Right hindlimb (tissue), 1 donor: ENCODE results near the gene C1QTNF3.
"Not testable (repeated sequence)": the region's sequence is repeated elsewhere in the genome, so short reads cannot be mapped to it uniquely, and the experiment has no call there.

Experiments used
- DNase-seq: peaks from one replicate; pipeline ENCODE4 v3.0.0-alpha.2; 2018

C1QTNF3 gene

GRCh38 chr5:34021334-34021733, 21.7 kb downstream of the C1QTNF3 start:
- DNase-seq = no peak

GRCh38 chr5:34020726-34021125, 22.3 kb downstream of the C1QTNF3 start:
- DNase-seq = no peak

GRCh38 chr5:34017254-34017653, 25.8 kb downstream of the C1QTNF3 start:
- no peak for DNase-seq

DNA sequence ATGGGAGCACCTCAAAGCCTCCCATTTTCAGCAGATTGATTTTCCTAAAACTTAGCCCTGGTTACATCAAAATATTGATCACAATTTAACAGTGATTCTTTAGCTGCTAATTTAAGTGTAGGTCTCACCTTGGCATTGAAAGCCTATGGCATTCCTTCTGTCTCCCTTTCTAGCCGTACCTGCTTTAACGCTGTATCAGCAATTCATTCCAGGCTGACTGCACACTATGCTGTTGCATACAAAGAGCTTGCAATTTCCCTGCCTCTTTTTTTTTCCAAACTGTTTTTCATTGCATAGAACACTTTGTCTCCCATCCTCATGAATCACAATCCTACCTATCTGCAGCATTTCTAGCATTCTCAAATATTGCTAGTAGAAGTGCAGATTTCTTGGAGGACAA, 26.3 kb downstream of the C1QTNF3 start:
- DNase-seq = no peak

DNA sequence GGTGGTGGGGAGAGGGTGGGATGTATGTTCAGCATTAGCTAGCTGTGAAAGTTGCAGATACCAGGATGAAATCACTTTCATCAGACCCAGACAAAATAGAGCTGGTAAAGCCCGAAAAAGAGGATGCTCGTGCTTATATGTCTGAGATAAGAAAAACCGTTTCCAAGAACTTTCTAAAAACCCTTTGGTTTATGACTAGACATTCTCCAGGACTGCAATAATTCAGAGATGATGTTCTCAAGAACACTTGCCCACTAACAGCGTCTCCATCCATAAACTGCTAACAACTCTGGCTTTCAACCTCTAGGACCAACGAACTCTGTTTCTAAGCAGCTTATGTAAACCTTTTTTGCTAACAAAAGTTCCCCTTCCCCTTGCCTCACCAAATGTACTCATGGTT, 26.8 kb downstream of the C1QTNF3 start:
- DNase-seq = no peak

- no peak for DNase-seq
These were observed 27.7 kb downstream of the C1QTNF3 start for GRCh38 chr5:34015120-34015822.

GRCh38 chr5:34014626-34015025, 28.4 kb downstream of the C1QTNF3 start:
- DNase-seq = no peak

DNA sequence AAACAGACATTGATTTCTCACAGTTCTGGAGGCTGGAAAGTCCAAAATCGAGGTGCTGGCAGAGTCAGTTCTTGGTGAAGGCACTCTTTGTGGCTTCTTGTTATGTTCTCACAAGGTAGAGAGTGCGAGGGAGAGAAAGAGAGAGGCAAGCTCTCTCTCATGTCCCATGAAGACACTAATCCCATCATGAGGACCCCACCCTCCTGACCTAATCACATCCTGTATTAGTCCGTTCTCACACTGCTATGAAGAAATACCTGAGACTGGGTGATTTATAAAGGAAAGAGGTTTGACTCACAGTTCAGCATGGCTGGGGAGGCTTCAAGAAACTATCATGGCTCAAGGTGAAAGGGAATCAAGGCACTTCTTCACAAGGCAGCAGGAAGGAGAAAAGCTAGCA, 29.5 kb downstream of the C1QTNF3 start:
- DNase-seq = no peak

DNA sequence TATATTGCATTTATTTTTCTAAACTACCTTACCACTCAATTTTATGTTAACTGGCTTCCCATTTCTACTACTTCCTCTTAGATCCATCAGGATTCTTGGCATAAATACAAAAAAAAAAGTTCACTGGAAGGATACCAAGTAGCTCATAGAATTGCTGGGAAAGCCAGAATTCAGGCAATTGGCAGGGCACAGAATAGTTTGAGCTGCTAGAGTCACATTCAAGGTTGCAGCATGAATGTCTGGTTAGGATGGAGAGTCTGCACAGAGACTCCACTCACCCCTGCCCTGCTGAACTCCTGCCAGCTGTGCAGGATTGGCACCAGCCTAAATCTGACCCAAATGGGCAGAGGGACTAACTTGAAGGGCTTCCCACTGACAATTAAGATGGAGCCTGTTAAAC, 30.2 kb downstream of the C1QTNF3 start:
- DNase-seq = peak; percentile 56

GRCh38 chr5:34011536-34011935, 31.5 kb downstream of the C1QTNF3 start:
- no peak for DNase-seq

DNA sequence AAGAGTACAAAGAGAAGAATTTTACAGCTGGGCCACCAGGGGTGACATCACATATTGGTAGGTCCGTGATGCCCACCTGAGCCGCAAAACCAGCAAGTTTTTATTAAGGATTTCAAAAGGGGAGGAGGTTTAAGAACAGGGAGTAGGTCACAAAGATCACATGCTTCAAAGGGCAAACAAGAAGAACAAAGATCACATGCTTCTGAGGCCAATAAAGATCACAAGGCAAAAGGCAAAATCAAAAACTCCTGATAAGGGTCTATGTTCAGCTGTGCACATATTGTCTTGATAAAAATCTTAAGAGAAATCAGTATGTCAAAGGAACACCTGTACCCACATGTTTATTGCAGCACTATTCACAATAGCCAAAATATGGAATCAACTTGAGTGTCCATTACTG, 32.9 kb downstream of the C1QTNF3 start:
- not testable (repeated sequence) for DNase-seq

DNA sequence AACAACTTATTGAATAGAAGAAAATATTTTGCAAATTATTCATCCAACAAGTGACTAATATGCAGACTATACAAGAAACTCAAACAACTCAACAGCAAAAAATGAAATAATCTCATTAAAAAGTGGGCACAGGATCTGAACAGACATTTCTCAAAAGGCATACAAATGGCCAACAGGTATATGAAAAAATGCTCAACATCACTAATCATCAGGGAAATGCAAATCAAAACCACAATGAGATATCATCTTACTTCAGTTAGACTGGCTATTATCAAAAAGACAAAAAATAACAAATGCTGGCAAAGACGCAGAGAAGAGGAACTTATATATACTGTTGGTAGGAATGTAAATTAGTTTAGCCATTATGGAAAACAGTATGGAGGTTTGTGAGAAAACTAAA, 33.4 kb downstream of the C1QTNF3 start:
- DNase-seq = no peak

DNA sequence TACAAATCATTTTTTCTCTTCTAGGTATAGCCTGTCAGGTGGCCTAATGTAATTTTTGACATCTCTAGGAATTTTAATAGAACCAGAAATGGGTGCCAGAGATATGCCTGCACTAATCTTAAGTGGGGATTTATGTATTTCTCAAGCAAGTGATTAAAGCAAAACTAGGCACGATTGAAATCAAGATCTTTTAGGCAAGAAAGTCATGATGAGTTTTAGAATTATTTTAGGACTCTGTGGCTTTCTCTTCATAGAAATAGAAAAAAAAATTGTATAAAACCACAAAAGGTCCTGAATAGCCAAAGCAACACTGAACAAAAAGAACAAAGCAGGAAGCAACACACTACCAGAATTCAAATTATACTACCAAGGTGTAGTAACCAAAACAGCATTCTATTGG, 34.2 kb downstream of the C1QTNF3 start:
- DNase-seq = no peak

DNA sequence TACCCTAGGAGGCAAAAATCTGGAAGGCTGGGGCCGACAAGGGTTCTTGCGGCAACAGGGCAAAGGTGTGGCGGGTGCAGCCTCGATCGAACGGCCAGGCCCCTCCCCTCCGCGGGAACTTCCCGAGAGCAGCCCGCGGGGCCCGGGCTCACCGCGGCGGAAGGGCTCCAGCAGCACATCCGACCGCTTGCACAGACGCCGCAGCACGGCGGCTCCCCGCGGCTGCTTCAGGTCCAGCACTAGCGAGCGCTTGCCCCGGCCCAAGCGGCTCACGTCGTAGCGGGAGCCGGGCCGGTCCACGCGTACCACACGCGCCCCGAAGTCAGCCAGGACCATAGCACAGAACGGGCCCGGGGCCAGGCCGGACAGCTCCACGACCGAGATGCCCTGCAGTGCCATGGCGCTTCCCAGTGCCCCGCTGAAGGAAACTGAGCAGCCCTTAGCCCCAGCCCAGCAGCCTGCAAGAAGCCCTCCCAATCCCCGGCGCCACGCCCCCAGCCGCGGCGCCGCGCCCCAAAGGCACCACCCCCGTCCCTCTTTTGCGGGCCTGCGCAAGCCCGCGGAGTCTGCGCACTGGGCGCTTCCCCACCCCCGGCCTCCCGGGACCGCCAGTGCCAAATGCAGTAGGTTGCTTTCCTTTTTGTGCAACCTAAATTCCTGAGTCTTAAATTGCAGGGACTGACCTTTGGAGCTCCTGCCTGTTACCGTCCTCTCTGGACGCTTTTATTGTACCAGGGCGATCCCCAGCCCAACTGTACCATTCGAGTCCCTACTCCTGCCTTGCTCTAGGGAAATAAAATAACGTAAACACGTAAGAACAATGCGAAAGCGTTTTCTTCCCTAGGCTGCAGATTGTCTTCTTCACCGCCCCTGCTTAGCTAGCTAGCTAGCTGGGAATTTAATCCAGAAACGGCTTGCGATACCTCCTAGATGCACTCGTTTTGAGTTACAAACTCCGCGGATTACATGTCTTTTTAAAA, 35.1 kb downstream of the C1QTNF3 start, which contains the start of gene AMACR:
Gene AMACR (minus strand): TSS at position 430 of the 980 bp plus-strand sequence. CDS start 31 bp downstream, at position 399.
- peak; percentile 98 for DNase-seq

DNA sequence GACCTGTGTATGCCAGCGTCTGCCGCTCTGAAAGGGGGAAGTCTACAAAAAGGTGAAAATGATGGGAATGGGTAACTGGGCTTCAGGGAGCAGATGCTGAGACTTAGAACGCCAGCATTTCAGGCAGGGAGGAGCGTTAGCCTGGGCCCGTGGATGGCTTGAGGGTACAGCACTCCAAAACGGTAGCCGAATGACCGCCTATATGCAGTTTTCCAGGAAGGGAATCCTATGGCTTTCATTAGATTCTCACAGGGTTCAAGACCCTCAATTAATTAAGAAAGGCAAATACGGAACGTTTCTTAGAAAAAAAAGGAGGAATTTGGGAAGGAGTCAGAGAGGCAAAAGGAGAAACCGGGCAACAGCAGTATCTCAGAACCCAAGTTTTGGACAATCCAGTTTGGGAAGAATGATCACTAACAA, 35.8 kb downstream of the C1QTNF3 start:
- DNase-seq = peak; percentile 35

DNA sequence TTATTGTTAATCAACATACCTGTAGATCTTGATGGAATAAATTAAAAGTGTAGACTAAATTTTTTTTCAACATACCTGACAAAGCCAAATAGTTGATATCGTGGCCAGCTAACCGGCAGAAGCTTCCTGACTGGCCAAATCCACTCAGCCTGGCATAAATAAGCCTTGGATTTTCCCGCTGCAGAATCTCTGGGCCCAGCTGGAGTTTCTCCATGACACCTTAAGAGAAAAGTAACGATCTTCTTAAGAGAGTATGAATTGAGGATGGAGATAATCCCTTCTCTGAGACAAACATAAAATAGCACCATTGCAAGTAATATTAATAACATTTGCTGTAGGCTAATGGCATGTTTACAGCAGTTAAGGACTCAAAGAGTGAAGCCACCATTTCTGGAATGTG, 37.3 kb downstream of the C1QTNF3 start:
- DNase-seq = no peak

GRCh38 chr5:34005211-34005610, 37.8 kb downstream of the C1QTNF3 start:
- DNase-seq = no peak

DNA sequence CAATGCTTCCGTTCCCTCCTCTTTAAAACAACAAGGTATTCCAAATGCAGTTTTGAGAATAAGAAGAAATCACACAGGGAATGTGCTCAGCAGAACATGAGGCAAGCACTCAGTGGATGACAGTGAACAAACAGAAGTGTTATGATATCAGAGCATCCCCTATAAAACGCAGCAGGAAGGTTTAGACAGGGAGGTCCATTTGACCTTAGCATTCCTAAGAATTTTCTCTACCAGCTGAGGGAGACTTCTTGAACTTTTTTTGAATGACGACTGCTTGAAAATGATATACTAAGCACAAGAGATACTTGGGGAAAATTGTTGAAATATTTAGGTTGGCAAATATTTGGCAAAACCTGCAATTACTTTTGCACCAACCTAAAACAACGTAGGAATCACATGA, 39.1 kb downstream of the C1QTNF3 start:
- DNase-seq = no peak

- no peak for DNase-seq
These were observed 40.2 kb downstream of the C1QTNF3 start for GRCh38 chr5:34002629-34003328.

DNA sequence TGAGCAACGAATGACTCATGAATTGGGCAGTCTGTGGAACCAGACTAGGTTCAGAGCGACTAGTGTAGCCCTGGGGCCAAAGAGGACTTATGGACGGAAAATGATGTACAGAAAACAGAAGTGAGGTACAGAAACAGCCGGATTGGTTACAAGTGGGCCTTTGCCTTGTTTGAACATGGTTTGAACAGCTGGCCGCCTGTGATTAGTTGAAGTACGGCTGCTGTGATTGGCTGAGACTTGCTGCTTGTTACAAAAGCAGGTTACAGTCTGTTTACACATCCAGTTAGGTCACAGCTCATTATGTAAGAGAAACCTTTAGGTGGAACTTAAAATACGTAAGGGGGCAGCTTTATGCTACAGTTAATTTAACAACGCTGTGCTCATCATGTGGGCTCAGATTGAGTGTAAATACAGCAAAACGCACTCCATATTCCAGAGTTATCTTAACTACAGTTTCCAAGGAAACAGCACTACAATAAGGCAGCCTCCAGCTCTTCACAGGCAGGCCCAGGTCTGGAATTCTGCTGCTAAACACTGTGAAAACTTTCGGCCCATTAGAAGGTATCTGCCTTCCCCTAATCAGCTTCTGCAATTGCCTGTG, 41.7 kb downstream of the C1QTNF3 start:
- no peak for DNase-seq

DNA sequence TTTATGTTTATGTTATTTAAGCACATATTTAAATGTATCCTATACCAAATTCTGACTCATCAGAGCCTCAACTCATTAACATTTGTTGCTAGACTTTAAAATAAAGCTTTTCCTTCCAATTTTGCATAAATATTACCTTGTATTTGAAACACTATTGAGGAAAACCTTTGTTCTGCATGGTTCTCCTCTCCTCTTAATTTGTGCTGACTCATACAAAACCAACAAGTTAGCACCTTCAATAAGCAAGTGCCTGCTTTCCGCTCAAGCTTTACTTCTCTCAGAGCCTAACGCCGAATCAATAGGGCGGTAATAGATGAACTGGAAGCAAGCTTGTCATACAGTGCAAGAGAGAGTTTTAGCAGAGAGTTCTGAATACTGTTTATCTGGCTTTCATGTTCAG, 43.0 kb downstream of the C1QTNF3 start:
- no peak for DNase-seq

GRCh38 chr5:33997331-33997983, 45.6 kb downstream of the C1QTNF3 start:
- peak; percentile 70 for DNase-seq
